HG03097 (cell line): ENCODE measurements around the gene CCNI.
A peak's percentile ranks its signal among the peaks of the same experiment; 100 is the strongest.
"Not testable (repeated sequence)": the region's sequence is repeated elsewhere in the genome, so short reads cannot be mapped to it uniquely, and the experiment has no call there.

Experiments used
- ATAC-seq: cut with Tn5 transposase; IDR thresholded peaks from one replicate; pipeline ENCODE4 v1.9.1; 2021; ENCODE audit not compliant: unreplicated experiment, low FRiP score

Gene CCNI

GRCh38 chr4:77075869-77076799, at the start of gene CCNI:
Gene CCNI (minus strand): TSS chr4:77075989. CDS start chr4:77066362, 9,627 bp downstream.
- peak; percentile 64 for ATAC-seq

- no peak for ATAC-seq
These were observed 48.8 kb upstream of the CCNI start for GRCh38 chr4:77124576-77124975.

GRCh38 chr4:77123411-77123810, 47.6 kb upstream of the CCNI start:
- ATAC-seq = no peak

- ATAC-seq = no peak
These were observed 46.9 kb upstream of the CCNI start for GRCh38 chr4:77122656-77123055.

- ATAC-seq = no peak
These were observed 46.0 kb upstream of the CCNI start for GRCh38 chr4:77121736-77122240.

- no peak for ATAC-seq
These were observed 45.2 kb upstream of the CCNI start for GRCh38 chr4:77120886-77121508.

GRCh38 chr4:77117721-77118120, 41.9 kb upstream of the CCNI start:
- no peak for ATAC-seq

GRCh38 chr4:77113069-77113468, 37.3 kb upstream of the CCNI start:
- ATAC-seq = no peak

- ATAC-seq = no peak
These were observed 34.9 kb upstream of the CCNI start for GRCh38 chr4:77110730-77111129.

GRCh38 chr4:77104791-77105540, 29.2 kb upstream of the CCNI start:
- ATAC-seq = no peak

GRCh38 chr4:77104388-77104787, 28.6 kb upstream of the CCNI start:
- no peak for ATAC-seq

GRCh38 chr4:77100234-77100633, 24.4 kb upstream of the CCNI start:
- ATAC-seq = no peak

GRCh38 chr4:77097611-77098010, 21.8 kb upstream of the CCNI start:
- ATAC-seq = no peak

- ATAC-seq = peak; percentile 95
These were observed 19.5 kb upstream of the CCNI start for GRCh38 chr4:77095101-77095821.

GRCh38 chr4:77094496-77094895, 18.7 kb upstream of the CCNI start:
- no peak for ATAC-seq

GRCh38 chr4:77093401-77093800, 17.6 kb upstream of the CCNI start:
- no peak for ATAC-seq

GRCh38 chr4:77092975-77093374, 17.2 kb upstream of the CCNI start:
- no peak for ATAC-seq

GRCh38 chr4:77089866-77090265, 14.1 kb upstream of the CCNI start:
- no peak for ATAC-seq

GRCh38 chr4:77087027-77087426, 11.2 kb upstream of the CCNI start:
- not testable (repeated sequence) for ATAC-seq

- ATAC-seq = no peak
These were observed 8.3 kb upstream of the CCNI start for GRCh38 chr4:77084019-77084639.
